Hepatocyte (in vitro differentiated cells): ENCODE data around the gene GUK1. TPM values are rescaled to one million over a fixed set of nuclear protein-coding genes. Genes with fewer than 3 reads are reported as not detected.

Experiments
- DNase-seq: peaks from one replicate; pipeline ENCODE4 v3.0.0-alpha.2; 2016; ENCODE audit warnings: low spot score
- H2AFZ ChIP-seq: fragments of 200-600 bp; sonication (generic); 2 replicates; pipeline ENCODE4 v1.6.0; 2016; ENCODE audit warnings: antibody characterized with exemption, mild to moderate bottlenecking
- H3K27ac ChIP-seq: fragments of 200-600 bp; sonication (generic); 2 replicates; pipeline ENCODE4 v1.5.1; 2016; ENCODE audit warnings: mild to moderate bottlenecking
- H3K27me3 ChIP-seq: fragments of 200-600 bp; sonication (generic); 2 replicates; pipeline ENCODE4 v1.6.1; 2016
- H3K36me3 ChIP-seq: fragments of 200-600 bp; sonication (generic); replicated peaks from 2 replicates; pipeline ENCODE4 v1.5.1; 2016; ENCODE audit warnings: low read depth; ENCODE audit not compliant: insufficient read depth
- H3K4me1 ChIP-seq: fragments of 200-600 bp; sonication (generic); 2 replicates; pipeline ENCODE4 v1.5.1; 2016; ENCODE audit warnings: mild to moderate bottlenecking, moderate library complexity; ENCODE audit not compliant: insufficient read depth
- H3K4me2 ChIP-seq: fragments of 200-600 bp; sonication (generic); 2 replicates; pipeline ENCODE4 v1.6.0; 2016
- H3K4me3 ChIP-seq: fragments of 200-600 bp; sonication (generic); 2 replicates; pipeline ENCODE4 v1.5.1; 2016; ENCODE audit warnings: mild to moderate bottlenecking
- H3K79me2 ChIP-seq: fragments of 200-600 bp; sonication (generic); 2 replicates; pipeline ENCODE4 v1.6.0; 2017; ENCODE audit warnings: mild to moderate bottlenecking
- H3K9me2 ChIP-seq: fragments of 200-600 bp; sonication (generic); replicated peaks from 2 replicates; pipeline ENCODE4 v1.6.0; 2017; ENCODE audit warnings: mild to moderate bottlenecking; ENCODE audit not compliant: insufficient read depth
- H3K9me3 ChIP-seq: fragments of 200-600 bp; sonication (generic); 2 replicates; pipeline ENCODE4 v1.5.1; 2016; ENCODE audit warnings: low read depth, mild to moderate bottlenecking
- H4K20me1 ChIP-seq: fragments of 200-600 bp; sonication (generic); 2 replicates; pipeline ENCODE4 v1.6.0; 2016; ENCODE audit warnings: mild to moderate bottlenecking; ENCODE audit not compliant: insufficient read depth, poor library complexity, severe bottlenecking
- EZH2 ChIP-seq: fragments of 200-600 bp; sonication (generic); IDR thresholded peaks from 2 replicates; pipeline ENCODE4 v1.6.1; 2016; ENCODE audit warnings: antibody characterized with exemption, mild to moderate bottlenecking, borderline replicate concordance
- EZH2phosphoT487 ChIP-seq: fragments of 200-600 bp; sonication (generic); IDR thresholded peaks from one replicate; pipeline ENCODE4 v1.6.1; 2018; ENCODE audit warnings: antibody characterized with exemption, mild to moderate bottlenecking, low read depth, moderate library complexity; ENCODE audit not compliant: unreplicated experiment, severe bottlenecking
- WGBS: methylation state at CpG from one replicate; pipeline ENCODE4 v1.1.6; 2016; ENCODE audit warnings: low lambda C conversion rate; ENCODE audit errors: missing lambda C conversion rate; 5-methylcytosine and 5-hydroxymethylcytosine counted together
- polyA plus RNA-seq: library from polyadenylated mRNA; unstranded; fragments of >200 nt; fragmentation: Nextera tagmentation; extraction: Ambion mirVana; gene quantifications from 2 replicates; pipeline ENCODE4 v1.2.1, GENCODE V29; 2016
- total RNA-seq: library from RNA; depleted of rRNA; stranded (reverse); fragments of >200 nt; gene quantifications from 2 replicates; pipeline ENCODE4 v1.2.3, GENCODE V29; 2014
- TF ChIP-seq, protein P1 (sequence below): fragments of 200-600 bp; sonication (generic); IDR thresholded peaks from 2 replicates; pipeline ENCODE4 v1.5.1; 2016; ENCODE audit warnings: antibody characterized with exemption, mild to moderate bottlenecking; ENCODE audit not compliant: poor library complexity

Gene GUK1
- total and polyA plus RNA-seq, 2 experiments from 2014 or later = 158 to 368 TPM

GRCh38 chr1:228174482-228175315 is 34.6 kb downstream of the GUK1 start:
- Histone ChIP-seq H3K9me3 (no peaks in the 10 kb centered on the region), H3K36me3 (no peaks in the 10 kb centered on the region), H3K4me1 (no peaks in the 10 kb centered on the region), H3K27me3 (no peaks in the 10 kb centered on the region), H3K79me2 (peaks cover 17% of the 10 kb centered on the region), H3K9me2 (no peaks in the 10 kb centered on the region), H3K4me2 (no peak overlapping the region), H2AFZ (no peak overlapping the region), H3K4me3 (no peak overlapping the region), H4K20me1 (no peaks in the 10 kb centered on the region), H3K27ac (no peak overlapping the region)
- DNase-seq = no peak
- WGBS = 87% methylated on average over 50 of the region's 52 CpGs
- TF ChIP-seq EZH2phosphoT487 (no peak), EZH2 (no peak)
- TF ChIP-seq, protein P1, sequence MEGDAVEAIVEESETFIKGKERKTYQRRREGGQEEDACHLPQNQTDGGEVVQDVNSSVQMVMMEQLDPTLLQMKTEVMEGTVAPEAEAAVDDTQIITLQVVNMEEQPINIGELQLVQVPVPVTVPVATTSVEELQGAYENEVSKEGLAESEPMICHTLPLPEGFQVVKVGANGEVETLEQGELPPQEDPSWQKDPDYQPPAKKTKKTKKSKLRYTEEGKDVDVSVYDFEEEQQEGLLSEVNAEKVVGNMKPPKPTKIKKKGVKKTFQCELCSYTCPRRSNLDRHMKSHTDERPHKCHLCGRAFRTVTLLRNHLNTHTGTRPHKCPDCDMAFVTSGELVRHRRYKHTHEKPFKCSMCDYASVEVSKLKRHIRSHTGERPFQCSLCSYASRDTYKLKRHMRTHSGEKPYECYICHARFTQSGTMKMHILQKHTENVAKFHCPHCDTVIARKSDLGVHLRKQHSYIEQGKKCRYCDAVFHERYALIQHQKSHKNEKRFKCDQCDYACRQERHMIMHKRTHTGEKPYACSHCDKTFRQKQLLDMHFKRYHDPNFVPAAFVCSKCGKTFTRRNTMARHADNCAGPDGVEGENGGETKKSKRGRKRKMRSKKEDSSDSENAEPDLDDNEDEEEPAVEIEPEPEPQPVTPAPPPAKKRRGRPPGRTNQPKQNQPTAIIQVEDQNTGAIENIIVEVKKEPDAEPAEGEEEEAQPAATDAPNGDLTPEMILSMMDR = no peak

DNA sequence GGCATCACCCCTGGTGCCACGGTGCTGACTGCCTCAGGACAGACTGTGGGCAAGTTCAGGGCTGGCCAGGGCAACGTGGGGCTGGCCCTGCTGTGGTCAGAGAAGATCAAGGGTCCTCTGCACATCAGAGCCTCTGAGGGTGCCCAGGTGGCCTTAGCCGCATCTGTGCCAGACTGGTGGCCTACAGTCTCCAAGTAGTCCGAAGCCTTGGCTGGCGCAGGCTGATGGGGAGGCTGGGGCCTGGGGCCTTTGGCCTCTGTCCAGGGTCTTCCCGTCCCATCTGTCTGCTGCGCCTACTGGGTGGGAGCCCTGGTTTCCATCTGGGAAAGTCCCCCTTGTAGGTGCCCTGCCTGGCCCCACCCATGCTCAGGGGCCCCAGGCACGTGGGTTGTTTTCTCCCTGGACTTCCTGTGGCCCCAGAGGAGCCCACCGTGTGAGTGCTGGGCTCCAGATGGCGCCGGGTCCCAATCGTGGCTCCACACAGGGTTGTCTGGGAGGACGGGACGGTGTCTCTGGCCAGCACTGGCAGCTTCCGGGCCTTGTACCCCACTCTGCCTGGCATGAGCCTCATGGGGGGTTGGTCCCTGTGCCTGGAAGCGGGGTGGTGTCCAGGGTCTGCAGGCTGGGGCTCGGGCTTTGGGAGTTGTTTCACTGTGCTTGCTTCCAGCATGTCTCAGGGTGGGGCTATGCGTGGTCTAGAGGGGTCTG is 35.4 kb downstream of the GUK1 start:
- DNase-seq = no peak
- Histone ChIP-seq H3K27ac (no peak overlapping the region), H3K4me1 (no peaks in the 10 kb centered on the region), H3K27me3 (no peaks in the 10 kb centered on the region), H2AFZ (no peak overlapping the region), H3K9me2 (no peaks in the 10 kb centered on the region), H3K9me3 (no peaks in the 10 kb centered on the region), H3K79me2 (peaks cover 12% of the 10 kb centered on the region), H3K36me3 (no peaks in the 10 kb centered on the region), H3K4me2 (no peak overlapping the region), H3K4me3 (no peak overlapping the region), H4K20me1 (no peaks in the 10 kb centered on the region)
- 97% methylated on average over 17 of the region's 18 CpGs for WGBS
- TF ChIP-seq EZH2 = no peak
- no peak for TF ChIP-seq EZH2phosphoT487
- TF ChIP-seq, protein P1 = no peak

- no peaks in the 10 kb centered on the region for H3K9me2 ChIP-seq
- no peaks in the 10 kb centered on the region for H3K36me3 ChIP-seq
- no peaks in the 10 kb centered on the region for H4K20me1 ChIP-seq
- no peak for DNase-seq
- no peaks in the 10 kb centered on the region for H3K27me3 ChIP-seq
- peaks cover 7% of the 10 kb centered on the region for H3K79me2 ChIP-seq
- TF ChIP-seq EZH2phosphoT487 (no peak), EZH2 (no peak)
- TF ChIP-seq, protein P1 = no peak
- no peak overlapping the region for H3K4me3 ChIP-seq
- no peak overlapping the region for H3K27ac ChIP-seq
- no peaks in the 10 kb centered on the region for H3K9me3 ChIP-seq
- no peak overlapping the region for H2AFZ ChIP-seq
- 90% methylated on average over 4 of the region's 4 CpGs for WGBS
- no peak overlapping the region for H3K4me2 ChIP-seq
- H3K4me1 ChIP-seq = no peaks in the 10 kb centered on the region
Observed at GRCh38 chr1:228176024-228176395, 35.9 kb downstream of the GUK1 start.
